ENCODE measurements around the gene ATM. TPM values are rescaled to one million over a fixed set of nuclear protein-coding genes. Genes with fewer than 3 reads are reported as not detected.
"Not testable (repeated sequence)": the region's sequence is repeated elsewhere in the genome, so short reads cannot be mapped to it uniquely, and the experiment has no call there.

Gene ATM
- total and polyA plus RNA-seq, 8 donors = 19.3 to 68.6 (median 44.7) TPM

GRCh38 chr11:108394744-108395284 is 171.9 kb downstream of the ATM start:
- DNase-seq (no peak), ATAC-seq (no peak), FAIRE-seq (no peak)
- Histone ChIP-seq H3K4me3 (no peak overlapping the region), H3K36me3 (no peaks in the 10 kb centered on the region), H3K4me1 (no peaks in the 10 kb centered on the region), H3K27ac (no peak overlapping the region), H3K27me3 (no peaks in the 10 kb centered on the region), H3K9me3 (no peaks in the 10 kb centered on the region)
- TF ChIP-seq CTCF (IDR thresholded peaks at IDR 0.05) = no peak
- WGBS, 2 donors = 67 to 84% methylated on average over 4 of the region's 4 CpGs
- intact Hi-C loops (cut with DNase I) = no loop called here

DNA sequence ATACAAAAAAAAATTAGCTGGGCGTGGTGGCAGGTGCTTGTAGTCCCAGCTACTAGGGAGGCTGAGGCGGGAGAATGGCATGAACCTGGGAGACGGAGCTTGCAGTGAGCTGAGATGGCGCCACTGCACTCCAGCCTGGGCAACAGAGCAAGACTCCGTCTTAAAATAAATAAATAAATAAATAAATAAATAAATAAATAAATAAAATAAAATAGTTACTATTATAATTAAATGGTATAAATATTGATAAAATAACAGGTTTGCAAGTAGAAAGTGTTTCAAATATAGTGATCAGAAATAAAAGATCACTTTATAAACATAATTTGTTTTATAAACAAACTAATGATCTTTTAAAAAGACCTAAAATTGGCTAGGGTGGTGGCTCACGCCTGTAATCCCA is 173.8 kb downstream of the ATM start:
- H3K4me1 ChIP-seq; H3K36me3 ChIP-seq; H3K4me3 ChIP-seq; ATAC-seq; H3K27me3 ChIP-seq; intact Hi-C loops (cut with DNase I); H3K9me3 ChIP-seq; DNase-seq; H3K27ac ChIP-seq; FAIRE-seq: not testable (repeated sequence)
- WGBS, 2 donors = 91 to 98% methylated on average over 6 of the region's 6 CpGs

- DNase-seq (peak in 2 of 6 donors; percentile 15 to 30), FAIRE-seq (no peak), ATAC-seq (peak; percentile 49 to 61 (median 56))
- Histone ChIP-seq H3K27ac (no peak overlapping the region), H3K4me1 (no peaks in the 10 kb centered on the region), H3K9me3 (no peaks in the 10 kb centered on the region), H3K4me3 (no peak overlapping the region), H3K27me3 (no peaks in the 10 kb centered on the region), H3K36me3 (no peaks in the 10 kb centered on the region)
- 61% methylated on average over 6 of the region's 6 CpGs for WGBS, 2 donors
- no peak for TF ChIP-seq CTCF (IDR thresholded peaks at IDR 0.05)
- intact Hi-C loops (cut with DNase I) = no loop called here
Measured at GRCh38 chr11:108398439-108398838, 175.6 kb downstream of the ATM start.

DNA sequence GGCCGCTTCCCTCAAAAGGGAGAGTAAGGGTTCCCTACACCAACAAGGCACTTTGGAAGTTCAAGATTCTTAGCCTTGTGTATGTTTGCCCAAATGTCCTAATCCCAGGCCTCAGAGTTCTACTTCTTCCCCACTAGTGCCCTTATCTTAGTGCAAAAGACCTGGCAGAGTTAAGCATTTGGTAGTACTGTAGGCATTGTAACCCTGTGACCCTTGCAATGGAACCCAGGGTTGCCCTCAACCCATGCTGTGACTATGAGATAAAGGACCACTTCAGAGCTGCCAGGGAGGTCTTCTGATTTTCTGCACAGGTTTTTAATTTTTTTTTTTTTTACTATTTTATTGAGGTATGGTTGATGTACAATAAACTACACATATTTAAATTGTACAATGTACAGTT is 179.4 kb downstream of the ATM start:
- TF ChIP-seq CTCF (IDR thresholded peaks at IDR 0.05) = no peak
- Histone ChIP-seq H3K4me3 (no peak overlapping the region), H3K4me1 (no peaks in the 10 kb centered on the region), H3K36me3 (no peaks in the 10 kb centered on the region), H3K9me3 (no peaks in the 10 kb centered on the region), H3K27me3 (no peaks in the 10 kb centered on the region), H3K27ac (no peak overlapping the region)
- WGBS, 2 donors = 94 to 95% methylated on average over 1 of the region's 1 CpG
- intact Hi-C loops (cut with DNase I) = no loop called here
- no peak for FAIRE-seq
- no peak for DNase-seq
- ATAC-seq = no peak

DNA sequence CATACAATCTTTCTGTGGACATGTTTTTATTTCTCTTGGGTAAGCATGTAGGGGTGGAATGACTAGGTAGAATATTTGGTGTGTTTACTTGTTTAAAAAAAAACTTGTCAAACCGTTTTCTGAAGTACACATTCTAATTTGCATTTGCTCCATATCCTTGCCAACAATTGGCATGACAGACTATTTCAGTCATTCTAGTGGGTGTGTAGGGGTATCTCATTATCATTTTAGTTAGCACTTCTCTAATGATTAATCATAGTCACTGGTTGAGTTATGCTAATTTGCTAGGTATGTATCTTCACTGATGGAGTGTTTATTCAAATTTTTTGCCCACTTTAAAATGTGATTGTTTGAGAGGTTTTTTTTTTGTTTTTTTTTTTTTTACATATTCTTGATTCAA is 180.2 kb downstream of the ATM start:
- FAIRE-seq = no peak
- no peak for ATAC-seq
- Histone ChIP-seq H3K27ac (no peak overlapping the region), H3K27me3 (no peaks in the 10 kb centered on the region), H3K9me3 (no peaks in the 10 kb centered on the region), H3K4me3 (no peak overlapping the region), H3K4me1 (no peaks in the 10 kb centered on the region), H3K36me3 (no peaks in the 10 kb centered on the region)
- no peak for DNase-seq
- intact Hi-C loops (cut with DNase I) = no loop called here
- no peak for TF ChIP-seq CTCF (IDR thresholded peaks at IDR 0.05)
- WGBS, 2 donors = 35 to 46% methylated on average over 1 of the region's 1 CpG

Data from pancreas (tissue), 10 donors.